Left ventricle myocardium superior (tissue), 1 donor: ENCODE results near the gene PGLYRP1. TPM values are rescaled to one million over a fixed set of nuclear protein-coding genes. Genes with fewer than 3 reads are reported as not detected.

Source experiments
- ATAC-seq: fragments of 200-7000 bp; cut with Tn5 transposase; one replicate; pipeline ENCODE4 v1.9.1; 2020; ENCODE audit warnings: mild to moderate bottlenecking, moderate library complexity
- DNase-seq: peaks from one replicate; pipeline ENCODE4 v3.0.0-alpha.2; 2020
- intact Hi-C: fragments of 100-400 bp; cut with micrococcal nuclease; formaldehyde crosslinking; loops from one replicate; pipeline ENCODE4 v1.11.0; 2022
- microRNA-seq: library from miRNA; unstranded; fragments of <30 nt; microRNA quantifications from one replicate; pipeline ENCODE4 v1.2.0, GENCODE V29; 2020; ENCODE audit warnings: borderline number of aligned reads
- total RNA-seq: library from RNA; stranded (reverse); fragmentation: NEBNext Ultra II Directional; extraction: Animal tissue kit (Norgen Biotek cat#: 25700); gene quantifications from one replicate; pipeline ENCODE4 v1.2.1, GENCODE V29; 2021
- donor health status: DM: no; HTN: yes; CAD: no; lungs with severe emphysema.

Gene PGLYRP1
- total RNA-seq, 1 donor from 2014 or later = 0.50 TPM

DNA sequence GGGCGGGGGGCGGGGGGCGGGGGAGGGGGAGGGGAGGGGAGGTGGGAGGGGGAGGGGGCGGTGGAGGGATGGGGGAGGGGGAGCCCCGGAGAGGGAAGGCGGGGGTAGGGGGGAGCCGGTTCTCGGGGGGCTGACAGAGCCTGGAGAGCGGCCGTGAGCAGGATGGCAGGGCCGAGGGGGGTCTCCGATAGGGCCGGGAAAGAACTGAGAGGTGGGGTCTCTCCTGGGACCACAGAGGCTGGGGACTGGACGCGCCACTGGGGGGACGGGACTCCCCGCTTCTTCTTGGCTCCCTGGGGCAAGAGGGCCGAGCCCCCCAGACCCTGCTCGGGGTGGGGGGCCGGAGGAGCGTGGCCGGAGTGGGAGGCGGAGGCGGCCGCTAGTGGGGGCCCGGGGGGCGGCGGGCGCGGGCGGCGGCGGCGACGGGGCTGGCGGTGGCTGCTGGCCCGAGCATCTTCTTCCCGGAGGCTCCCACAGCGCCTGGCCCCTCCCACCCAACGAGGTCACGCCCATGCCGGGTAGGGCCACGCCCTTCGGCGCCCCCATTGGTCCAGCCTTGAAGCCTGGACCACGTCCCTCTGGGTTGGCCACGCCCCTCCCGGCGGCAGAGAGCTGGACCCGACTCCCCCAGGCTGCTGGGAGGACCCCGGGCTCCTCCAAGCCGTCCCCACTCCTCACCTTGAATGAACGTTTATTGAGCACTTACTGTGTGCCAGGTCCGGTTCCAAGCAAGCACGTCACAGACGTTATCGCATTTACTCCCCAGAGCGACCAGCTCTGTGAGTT, 49.1 kb downstream of the PGLYRP1 start, which contains the start of gene NOVA2:
NOVA2 (minus strand) TSS at position 313 of the 786 bp plus-strand sequence. CDS start 514 bp downstream, outside the sequence.
- peak; percentile 77 for ATAC-seq
- DNase-seq = peak; percentile 80
- intact Hi-C loops = no loop called here

DNA sequence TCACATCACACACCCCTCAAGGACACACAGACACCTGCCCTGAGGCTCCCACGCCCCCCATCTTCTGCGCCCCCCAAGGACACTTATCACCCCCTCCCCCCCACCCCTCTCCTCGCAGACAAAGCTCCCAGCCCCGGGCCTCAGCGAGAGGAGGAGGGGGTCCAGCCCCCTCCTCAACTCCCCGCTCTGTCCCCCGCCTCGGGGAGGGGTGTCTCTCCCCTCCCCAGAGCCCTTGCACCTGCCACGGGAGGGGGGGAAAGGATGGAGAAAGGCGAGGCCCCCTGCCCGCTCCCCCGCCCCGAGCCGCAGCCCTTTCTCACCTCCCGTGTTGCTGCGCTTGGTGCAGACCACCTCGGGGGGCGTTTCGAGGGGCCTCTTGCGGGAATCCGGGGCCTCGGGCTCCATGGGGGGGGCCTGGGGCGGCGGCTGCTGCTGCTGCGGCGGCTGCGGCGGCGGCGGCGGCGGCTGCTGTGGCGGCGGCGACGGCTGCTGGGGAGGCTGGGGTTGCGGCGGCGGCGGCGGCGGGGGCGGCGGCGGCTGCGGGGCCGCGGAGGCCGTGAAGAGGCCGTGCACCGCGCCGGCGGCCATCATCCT, 49.8 kb downstream of the PGLYRP1 start:
- intact Hi-C loops = no loop called here
- no peak for ATAC-seq
- DNase-seq = no peak

DNA sequence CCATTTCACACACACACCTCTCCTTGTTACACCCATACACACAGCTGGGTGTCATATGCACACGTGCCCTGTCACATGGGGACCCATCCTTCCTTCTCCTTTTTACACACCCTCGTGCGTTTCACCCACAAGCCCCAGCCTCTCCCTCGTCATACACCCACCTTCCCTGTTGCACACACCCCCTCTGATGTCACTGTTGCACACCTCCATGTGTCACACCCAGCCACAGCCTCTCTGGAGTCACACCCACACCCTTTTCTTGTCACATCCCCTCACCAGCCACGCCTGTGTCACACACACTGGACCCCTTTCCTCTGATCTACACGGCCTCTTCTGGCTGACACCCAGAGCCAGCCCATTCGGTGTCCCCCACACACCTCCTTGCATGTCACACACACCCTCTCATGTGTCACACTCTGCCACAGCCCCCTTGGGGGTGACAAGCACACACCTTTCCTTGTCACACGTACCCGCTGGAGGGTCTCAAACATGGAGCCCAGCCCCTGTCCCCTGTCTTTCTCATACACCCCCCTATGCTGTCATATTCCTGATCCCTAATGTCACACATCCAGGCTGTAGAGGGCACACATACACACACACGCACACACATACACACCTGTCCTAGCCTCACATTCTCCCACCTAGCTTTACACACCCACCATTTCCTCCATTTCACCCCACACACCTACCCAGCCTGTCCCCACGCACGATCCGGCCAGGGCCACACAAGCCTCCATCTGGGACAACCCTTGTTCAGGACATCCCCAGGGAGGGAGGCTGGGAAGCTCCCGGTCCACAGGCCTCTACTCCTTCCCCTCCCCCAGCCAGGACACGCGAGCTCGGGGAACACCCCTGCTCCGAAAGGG, 50.5 kb downstream of the PGLYRP1 start:
- ATAC-seq (peak; percentile 57), DNase-seq (no peak)
- intact Hi-C loops = no loop called here

DNA sequence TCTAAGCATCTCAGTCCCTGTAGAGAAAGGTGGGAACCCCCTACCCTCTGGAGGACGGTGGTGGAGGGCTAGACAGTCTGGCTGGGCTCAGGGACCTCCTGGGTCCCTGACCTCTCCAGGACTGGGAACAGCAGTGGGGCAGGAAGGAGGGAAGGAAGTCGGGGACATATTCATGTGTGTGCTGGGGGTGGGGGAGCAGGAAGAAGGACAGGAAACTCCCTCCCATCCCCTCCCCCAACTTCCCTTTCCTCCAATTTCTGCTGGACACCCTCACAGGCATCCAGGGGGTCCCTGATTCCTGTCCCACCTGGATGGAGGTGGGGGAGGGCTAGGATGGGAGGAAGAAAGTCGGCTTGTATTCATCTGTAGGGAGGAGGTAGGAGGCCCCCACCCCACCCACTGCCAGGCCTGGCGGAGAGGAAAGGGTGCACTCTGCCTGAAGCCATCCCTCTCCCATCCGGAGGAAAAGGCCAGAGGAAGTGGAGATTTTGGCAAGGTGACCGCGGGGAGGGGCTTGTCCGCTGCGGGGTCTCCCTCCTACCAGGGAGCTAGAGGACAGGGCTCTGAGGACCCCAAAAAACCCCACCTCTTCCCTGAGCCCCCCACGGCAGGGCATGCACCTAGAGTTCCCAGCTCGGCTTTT, 51.5 kb downstream of the PGLYRP1 start:
- ATAC-seq (peak; percentile 51), DNase-seq (peak; percentile 46)
- intact Hi-C loops = no loop called here

DNA sequence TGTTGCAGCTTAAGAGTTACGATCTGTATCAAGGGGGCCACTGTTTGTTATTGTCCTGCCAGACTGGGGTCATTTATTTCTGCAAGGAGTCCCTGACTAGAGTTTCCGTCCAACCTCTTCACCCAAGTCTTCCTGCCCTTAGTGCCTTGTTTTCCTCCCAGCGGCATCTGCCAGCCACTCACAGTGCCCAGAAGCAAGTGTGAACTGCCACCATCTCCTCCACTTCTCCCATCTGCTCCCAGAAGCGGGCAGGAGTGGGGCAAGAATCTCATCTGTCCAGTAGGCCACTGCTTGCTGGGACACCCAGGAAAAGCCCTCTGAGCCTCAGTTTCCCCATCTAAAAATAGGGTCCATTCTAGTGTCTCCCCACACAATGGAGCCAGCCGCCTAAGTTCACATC, 53.2 kb downstream of the PGLYRP1 start:
- DNase-seq (no peak), ATAC-seq (no peak)
- intact Hi-C loops = no loop called here

Small RNA genes lying within 50 kb of the gene (microRNA-seq; reads per million reads assigned to microRNA genes)
- 52.9 reads per million, percentile 30 among the genes with 10 or more reads in this experiment for gene MIR769

Other genes starting within 250 kb of the PGLYRP1 start
- gene DMPK, start 240.6 kb downstream of the PGLYRP1 start, total RNA-seq = 275 TPM
- gene DMWD, start 230.2 kb downstream of the PGLYRP1 start, total RNA-seq = 64.6 TPM
- not detected for gene RSPH6A, start 207.7 kb downstream of the PGLYRP1 start, total RNA-seq
- gene SYMPK, start 159.9 kb downstream of the PGLYRP1 start, total RNA-seq = 38.3 TPM
- gene FOXA3, start 158.7 kb downstream of the PGLYRP1 start, total RNA-seq = not detected
- gene IRF2BP1, start 136.9 kb downstream of the PGLYRP1 start, total RNA-seq = 22.3 TPM
- gene MYPOP, start 120.4 kb downstream of the PGLYRP1 start, total RNA-seq = 18.5 TPM
- not detected for gene NANOS2, start 108.3 kb downstream of the PGLYRP1 start, total RNA-seq
- 5.9 TPM for gene NOVA2, start 49.2 kb downstream of the PGLYRP1 start, total RNA-seq
- 7.7 TPM for gene CCDC61, start 27.6 kb downstream of the PGLYRP1 start, total RNA-seq
- gene IGFL4, start 17.9 kb upstream of the PGLYRP1 start, total RNA-seq = not detected
- not detected for gene IGFL3, start 101.6 kb upstream of the PGLYRP1 start, total RNA-seq
- not detected for gene IGFL2, start 125.2 kb upstream of the PGLYRP1 start, total RNA-seq
- not detected for gene IGFL1, start 206.7 kb upstream of the PGLYRP1 start, total RNA-seq